SKM-1 (cell line): ENCODE results near the gene RHOF.

ENCODE experiments used
- DNase-seq: peaks from one replicate; lab custom pipeline; 2025; ENCODE audit not compliant: unreplicated experiment; lab: John Stamatoyannopoulos, UW

RHOF gene

GRCh38 chr12:121793440-121793837 lies at the start of gene RHOF:
RHOF (minus strand) TSS chr12:121793688; CDS start chr12:121793633, 55 bp downstream.
- DNase-seq, result no peak

DNA sequence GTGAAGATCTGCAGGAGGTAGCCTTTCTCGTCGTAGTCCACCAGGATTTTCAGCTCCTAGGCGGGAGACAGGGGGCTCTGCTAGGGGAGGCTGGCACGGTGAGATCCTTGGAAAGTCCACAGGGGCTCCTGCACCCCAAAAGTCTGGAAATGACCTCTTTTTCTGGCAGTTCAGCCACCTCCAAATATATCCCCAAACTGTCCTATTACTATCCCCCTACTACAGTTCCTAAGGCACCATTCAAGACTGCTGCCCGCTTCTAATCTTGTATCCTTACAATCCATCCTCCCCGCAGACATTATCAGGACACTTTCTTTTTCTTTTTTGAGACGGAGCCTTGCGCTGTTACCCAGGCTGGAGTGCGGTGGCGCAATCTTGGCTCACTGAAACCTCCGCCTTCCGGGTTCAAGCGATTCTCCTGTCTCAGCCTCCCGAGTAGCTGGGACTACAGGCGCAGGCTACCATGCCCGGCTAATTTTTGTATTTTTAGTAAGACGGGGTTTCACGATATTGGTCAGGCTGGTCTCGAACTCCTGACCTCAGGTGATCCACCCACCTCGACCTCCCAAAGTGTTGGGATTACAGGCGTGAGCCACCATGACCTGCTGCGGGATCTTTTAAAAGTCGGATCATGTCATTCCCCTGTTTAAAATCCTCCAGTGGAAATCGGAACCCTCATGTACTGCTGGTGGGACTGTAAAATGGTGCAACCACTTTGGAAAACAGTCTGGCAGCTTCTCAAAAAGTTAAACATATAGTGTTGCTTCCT lies 46.7 kb upstream of the RHOF start:
- no peak for DNase-seq

GRCh38 chr12:121839106-121839992 lies 45.9 kb upstream of the RHOF start:
- DNase-seq, result peak; percentile 71

DNA sequence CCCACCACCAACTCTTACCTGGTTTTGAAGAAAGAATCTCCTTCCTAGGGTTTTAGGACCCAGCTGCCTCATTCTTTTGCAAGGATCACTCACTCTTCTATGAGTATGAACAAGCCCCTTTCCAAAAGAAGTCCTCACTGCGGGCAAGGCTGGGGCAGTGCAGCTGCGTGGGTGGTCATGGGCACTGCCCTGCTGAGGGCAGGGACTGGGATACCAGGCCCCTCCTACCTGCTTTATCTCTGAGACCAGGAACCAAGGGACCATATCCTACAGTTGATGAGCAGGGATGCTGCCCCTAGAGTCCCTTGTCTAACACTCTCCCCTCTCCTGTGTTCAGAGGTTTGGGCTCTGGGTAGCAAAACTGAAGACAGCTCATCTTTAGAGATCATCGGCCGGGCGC lies 44.6 kb upstream of the RHOF start:
- no peak for DNase-seq

- no peak for DNase-seq
Measured at GRCh38 chr12:121837680-121838079, 44.2 kb upstream of the RHOF start.

DNA sequence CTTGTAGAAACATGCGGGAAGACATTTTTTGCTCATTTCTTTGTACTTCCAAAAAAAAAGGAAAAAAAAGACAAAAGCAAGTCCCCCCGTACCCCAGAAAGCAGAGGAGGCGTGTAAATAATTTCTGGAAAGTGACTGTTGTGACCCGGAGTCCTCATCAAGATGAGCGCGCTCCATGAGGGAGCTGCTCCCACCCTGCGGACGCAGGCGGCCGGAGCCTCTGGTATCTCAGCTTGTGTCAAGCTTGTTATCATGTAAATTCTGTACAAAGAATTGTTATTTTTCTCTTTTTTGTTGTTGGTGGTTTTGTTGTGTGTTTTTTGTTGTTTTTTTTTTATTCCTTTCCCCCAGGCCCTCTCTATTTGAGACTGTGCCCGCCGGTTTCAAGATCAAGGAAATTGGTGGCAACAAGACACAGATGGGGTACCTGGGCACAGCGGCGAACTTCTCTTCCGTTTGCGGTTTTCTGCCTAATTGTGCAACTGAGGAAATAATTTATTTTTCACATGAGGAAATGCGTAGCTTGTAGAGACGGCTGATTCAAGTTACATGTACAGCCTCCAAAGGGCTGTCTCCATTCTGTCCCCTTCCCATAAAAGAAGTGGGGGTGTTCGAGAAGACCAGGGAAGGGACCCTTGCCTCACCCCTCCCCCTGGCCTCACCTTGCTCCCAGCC lies 38.2 kb upstream of the RHOF start:
- no peak for DNase-seq

DNA sequence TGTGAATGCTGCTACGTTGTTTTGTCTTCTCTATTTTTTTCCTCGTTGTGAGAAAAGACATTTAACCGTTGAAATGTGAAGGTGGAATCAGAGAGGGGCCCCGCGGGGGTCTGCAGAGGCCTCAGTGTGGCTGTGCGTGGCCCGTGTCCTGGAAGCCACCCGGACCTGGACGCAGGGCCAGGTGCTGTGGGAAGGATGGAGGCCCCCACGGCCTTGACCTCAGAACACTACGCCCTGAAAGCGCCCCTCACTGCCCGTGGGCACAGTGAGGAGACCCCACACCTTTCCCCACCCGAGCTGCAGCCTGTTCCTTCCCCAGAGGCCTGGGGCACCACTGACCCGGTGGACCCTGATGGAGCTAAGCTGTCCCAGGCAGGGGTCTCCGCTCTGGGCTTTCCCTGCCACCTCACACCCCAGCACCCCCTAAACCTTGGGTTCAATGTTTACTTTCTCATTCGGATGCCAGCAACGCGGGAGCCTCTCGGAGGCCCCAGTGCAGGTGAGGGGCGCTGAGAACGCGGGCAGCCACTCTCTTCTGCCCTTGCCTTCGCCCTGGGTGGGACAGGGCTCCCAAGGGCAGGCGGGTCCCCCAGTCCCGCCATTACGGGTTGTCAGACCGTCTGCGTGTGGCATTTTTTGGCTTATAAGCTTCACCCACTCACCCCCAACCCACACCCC lies 37.2 kb upstream of the RHOF start:
- DNase-seq, result no peak

- DNase-seq, result no peak
Measured at GRCh38 chr12:121830134-121830533, 36.6 kb upstream of the RHOF start.

- no peak for DNase-seq
Measured at GRCh38 chr12:121829250-121829918, 35.9 kb upstream of the RHOF start.

- no peak for DNase-seq
Measured at GRCh38 chr12:121828826-121829225, 35.3 kb upstream of the RHOF start.

- DNase-seq, result no peak
Measured at GRCh38 chr12:121828306-121828705, 34.8 kb upstream of the RHOF start.

DNA sequence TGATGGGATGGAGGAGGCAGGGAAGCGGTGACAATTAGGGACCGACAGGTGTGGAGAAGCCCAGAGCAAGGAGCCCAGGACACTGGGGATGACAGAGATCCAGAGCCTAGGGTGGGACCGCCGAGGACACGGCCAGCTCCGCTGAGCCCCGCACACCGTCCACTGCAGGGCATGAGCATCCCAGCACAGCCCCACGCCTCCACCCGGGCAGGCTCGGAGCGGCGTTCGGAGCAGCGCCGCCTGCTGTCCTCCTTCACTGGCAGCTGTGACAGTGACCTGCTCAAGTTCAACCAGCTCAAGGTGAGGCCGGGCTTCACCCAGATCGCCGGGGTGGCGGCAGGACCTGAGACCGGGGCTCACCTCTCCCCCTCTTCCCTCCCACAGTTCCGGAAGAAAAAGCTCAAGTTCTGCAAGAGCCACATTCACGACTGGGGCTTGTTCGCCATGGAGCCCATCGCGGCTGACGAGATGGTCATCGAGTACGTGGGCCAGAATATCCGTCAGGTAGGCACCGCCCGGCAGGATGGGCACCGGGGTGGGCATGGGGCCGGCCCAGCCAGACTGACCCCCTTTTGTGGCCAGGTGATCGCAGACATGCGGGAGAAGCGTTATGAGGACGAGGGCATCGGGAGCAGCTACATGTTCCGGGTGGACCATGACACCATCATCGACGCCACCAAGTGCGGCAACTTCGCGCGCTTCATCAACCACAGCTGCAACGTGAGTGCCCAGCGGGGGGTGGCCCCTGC lies 34.0 kb upstream of the RHOF start:
- no peak for DNase-seq

DNA sequence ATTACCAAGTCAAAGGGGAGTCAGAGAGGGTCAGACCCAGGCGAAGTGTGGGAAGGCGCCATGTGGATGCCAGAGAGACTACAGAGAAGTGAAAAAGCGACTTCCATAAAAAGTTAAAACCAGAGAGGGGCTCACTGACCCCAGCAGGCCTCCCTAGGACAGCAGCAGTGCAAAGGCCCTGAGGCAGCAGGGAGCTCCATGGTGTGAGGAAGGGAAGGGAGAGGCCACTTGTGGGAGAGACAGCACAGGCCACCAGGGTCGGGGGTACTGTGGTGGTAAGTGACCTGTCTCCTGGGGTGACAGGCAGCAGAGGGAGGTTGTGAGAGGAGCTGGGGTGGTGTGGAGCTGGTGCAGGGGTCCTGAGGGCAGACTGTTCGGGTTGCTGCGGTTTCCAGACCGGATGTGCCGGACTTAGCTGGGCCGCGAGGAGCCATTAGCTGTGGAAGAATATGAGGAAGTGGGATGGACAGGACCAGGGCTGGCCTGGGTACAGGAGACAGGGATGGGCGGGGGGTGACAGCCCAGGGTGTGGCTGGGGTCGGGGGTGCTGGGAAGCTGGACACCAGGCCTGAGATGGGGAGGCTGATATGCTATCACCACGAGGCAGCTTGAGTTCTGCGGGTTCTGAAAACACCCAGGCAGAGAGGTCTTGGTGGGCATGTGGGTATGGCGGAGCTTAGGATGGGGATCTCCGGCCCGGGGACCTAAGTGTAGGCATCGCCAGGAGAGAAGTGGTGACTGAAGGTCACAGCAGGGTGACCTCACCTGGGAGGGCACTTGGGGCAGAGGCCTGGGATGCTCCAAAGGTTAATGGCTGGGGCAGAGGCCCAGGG lies 33.0 kb upstream of the RHOF start:
- no peak for DNase-seq

GRCh38 chr12:121825041-121825523 lies 31.6 kb upstream of the RHOF start:
- DNase-seq, result no peak

DNA sequence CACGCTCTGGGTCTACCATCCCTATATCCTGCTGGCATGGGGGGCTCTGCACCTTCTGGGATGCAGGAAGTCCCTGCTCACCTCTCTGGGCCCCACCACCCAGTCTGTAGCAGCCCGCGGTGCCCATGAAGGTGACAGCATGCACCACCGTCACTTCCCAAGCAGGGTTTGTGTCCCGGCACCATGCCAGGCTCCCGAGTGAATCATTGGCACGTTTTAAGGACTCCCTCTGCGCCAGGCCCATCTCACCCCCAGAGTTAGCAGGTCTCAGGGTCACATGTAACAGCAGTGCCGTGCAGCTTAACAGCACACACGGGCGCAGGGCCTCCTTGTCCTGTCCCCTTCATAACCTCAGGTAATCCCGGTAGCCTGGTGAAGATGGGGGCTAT lies 30.2 kb upstream of the RHOF start:
- no peak for DNase-seq

- DNase-seq, result no peak
Measured at GRCh38 chr12:121823101-121823726, 29.7 kb upstream of the RHOF start.

GRCh38 chr12:121822393-121823100 lies 29.1 kb upstream of the RHOF start:
- DNase-seq, result no peak

DNA sequence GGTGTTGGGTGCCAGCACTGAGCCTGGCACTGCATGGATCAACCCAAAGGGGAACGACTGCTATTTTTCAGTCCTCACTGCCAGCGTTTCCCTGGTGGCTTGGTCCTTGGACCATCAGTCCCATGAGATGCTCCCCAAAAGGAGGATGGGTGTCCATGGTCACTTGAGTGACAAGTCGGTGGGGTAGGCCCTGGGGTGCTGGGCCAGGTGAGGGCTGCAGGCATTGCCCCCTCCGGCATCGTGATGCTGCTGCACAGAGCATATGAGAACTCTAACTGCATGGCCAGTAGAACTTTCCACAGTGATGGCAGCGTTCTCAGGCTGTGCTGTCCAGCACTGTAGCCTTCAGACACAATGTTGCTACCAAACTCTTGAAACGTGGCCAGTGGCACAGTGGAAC lies 26.6 kb upstream of the RHOF start:
- DNase-seq, result no peak
